IPS DF 6.9 (cell line): ENCODE measurements around the gene CCL20.

Source experiments
- DNase-seq: peaks from one replicate; pipeline ENCODE4 v3.0.0-alpha.2; 2013; ENCODE audit warnings: low read depth, low spot score
- H3K27ac ChIP-seq: one replicate; pipeline ENCODE4 v1.5.1; 2013; ENCODE audit warnings: low read length, control low read depth
- H3K27me3 ChIP-seq: 2 replicates; pipeline ENCODE4 v1.6.1; 2013; ENCODE audit warnings: mild to moderate bottlenecking, low read length; ENCODE audit not compliant: control insufficient read depth, insufficient read depth
- H3K36me3 ChIP-seq: 2 replicates; pipeline ENCODE4 v1.6.1; 2013; ENCODE audit warnings: low read length; ENCODE audit not compliant: control insufficient read depth, insufficient read depth
- H3K4me1 ChIP-seq: 2 replicates; pipeline ENCODE4 v1.6.1; 2013; ENCODE audit warnings: low read length; ENCODE audit not compliant: control insufficient read depth, insufficient read depth
- H3K4me3 ChIP-seq: 2 replicates; pipeline ENCODE4 v1.5.1; 2013; ENCODE audit warnings: mild to moderate bottlenecking, low read length
- H3K9me3 ChIP-seq: 2 replicates; pipeline ENCODE4 v1.6.1; 2013; ENCODE audit warnings: low read length, inconsistent platforms; ENCODE audit not compliant: control insufficient read depth, insufficient read depth
- WGBS: extraction: QIAGEN DNeasy Blood & Tissue Kit; methylation state at CpG from one replicate; pipeline ENCODE4 v1.1.7; 2013; ENCODE audit warnings: mixed read lengths, missing lambda C conversion rate; ENCODE audit not compliant: insufficient read length, insufficient coverage; 5-methylcytosine and 5-hydroxymethylcytosine counted together

CCL20 gene, protein sequence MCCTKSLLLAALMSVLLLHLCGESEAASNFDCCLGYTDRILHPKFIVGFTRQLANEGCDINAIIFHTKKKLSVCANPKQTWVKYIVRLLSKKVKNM

DNA sequence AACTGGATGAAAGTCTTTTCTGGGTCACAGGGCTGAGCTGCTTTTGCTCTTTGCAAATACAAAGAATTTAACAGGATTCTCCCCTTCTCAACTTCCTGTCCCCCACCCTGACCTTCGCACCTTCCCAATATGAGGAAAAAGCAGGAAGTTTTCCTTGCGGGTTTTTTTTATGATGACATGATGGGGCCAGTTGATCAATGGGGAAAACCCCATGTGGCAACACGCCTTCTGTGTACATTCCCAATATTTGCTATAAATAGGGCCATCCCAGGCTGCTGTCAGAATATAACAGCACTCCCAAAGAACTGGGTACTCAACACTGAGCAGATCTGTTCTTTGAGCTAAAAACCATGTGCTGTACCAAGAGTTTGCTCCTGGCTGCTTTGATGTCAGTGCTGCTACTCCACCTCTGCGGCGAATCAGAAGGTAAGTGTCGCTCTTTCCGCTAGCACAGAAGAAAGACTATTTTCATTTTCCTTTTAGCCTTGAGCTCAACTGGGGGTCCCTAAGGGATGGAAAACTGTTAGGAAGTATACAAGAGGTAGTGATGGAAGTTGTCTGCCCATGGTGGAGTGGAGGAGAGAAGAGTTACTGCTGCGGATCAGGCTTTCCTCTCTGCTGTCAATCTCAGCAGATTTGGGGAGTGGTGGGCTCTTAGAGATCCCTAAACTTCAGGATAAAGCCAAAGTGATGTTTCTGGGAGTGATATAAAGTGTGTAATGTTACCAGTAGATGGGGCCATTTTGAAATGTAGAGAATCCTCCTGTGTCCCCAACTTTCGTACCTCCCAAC, at the start of gene CCL20:
Gene CCL20 (plus strand): TSS at position 281 of the 792 bp plus-strand sequence. CDS start 70 bp downstream, at position 351.
- Histone ChIP-seq H3K27me3 (no peaks in the 10 kb centered on the region), H3K27ac (no peak within 1 kb of the TSS), H3K36me3 (no peaks in the 10 kb centered on the region), H3K9me3 (no peaks in the 10 kb centered on the region), H3K4me3 (no peak within 1 kb of the TSS), H3K4me1 (no peaks in the 10 kb centered on the region)
- WGBS = no CpG with 5 or more reads among the region's 9 CpGs
- DNase-seq = no peak

DNA sequence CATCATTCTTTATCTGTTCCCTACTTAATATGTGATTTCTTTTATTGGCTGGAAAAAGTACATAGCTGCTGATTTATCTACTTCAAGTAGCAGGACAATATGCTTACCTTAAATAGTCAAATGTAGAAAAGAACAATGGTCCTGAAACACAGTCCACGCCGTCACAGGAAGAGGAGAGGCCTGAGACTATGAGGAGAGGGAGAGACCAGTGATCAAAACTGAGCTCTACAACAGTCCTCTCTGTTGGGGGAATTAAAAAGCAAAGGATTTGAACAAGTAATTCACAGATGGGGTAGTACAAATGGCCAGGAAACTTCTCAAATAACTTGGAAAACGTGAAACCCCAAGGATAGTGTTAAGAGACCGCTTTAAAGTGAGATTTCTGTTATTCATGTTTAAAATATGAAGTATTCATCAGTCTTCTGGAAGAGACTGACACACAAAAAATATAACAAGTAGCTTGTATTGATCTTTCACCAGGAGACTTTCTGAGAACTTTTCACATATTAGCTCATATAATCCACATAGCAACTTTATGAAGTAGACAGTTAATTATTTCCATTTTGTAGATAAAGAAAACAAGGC, 47.8 kb upstream of the CCL20 start:
- WGBS = no CpG with 5 or more reads among the region's 4 CpGs
- no peak for DNase-seq
- Histone ChIP-seq H3K36me3 (no peaks in the 10 kb centered on the region), H3K27me3 (no peaks in the 10 kb centered on the region), H3K27ac (no peak overlapping the region), H3K9me3 (no peaks in the 10 kb centered on the region), H3K4me3 (no peak overlapping the region), H3K4me1 (no peaks in the 10 kb centered on the region)

DNA sequence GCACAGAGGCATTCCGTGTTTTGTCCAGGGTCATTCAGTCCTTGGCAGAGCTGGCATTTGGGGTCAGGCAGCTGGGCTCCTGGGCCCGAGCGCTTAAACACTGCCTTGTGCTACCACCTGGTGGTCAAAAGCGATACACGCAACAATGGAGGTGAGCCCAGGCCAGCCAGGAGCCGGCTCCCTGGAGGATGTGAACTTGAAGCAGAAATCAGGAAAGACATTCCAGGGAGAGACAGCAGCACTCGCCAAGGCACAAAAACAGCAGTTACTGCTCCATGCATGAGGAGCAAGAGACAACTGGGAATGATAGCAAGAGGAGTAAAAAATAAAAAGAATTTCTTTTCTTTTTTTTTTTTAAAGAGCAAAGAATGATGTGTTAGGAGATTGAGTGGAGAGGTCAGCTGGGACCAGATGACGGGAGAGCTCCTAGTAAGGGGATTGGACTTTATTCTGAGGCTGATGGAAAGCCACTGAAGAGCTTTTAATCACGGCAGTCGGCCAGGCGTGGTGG, 47.2 kb upstream of the CCL20 start:
- Histone ChIP-seq H3K36me3 (no peaks in the 10 kb centered on the region), H3K9me3 (no peaks in the 10 kb centered on the region), H3K4me3 (no peak overlapping the region), H3K4me1 (no peaks in the 10 kb centered on the region), H3K27me3 (no peaks in the 10 kb centered on the region), H3K27ac (no peak overlapping the region)
- no CpG with 5 or more reads among the region's 11 CpGs for WGBS
- DNase-seq = no peak

- DNase-seq = no peak
- no peak overlapping the region for H3K4me3 ChIP-seq
- H3K27ac ChIP-seq = no peak overlapping the region
- no peaks in the 10 kb centered on the region for H3K9me3 ChIP-seq
- peaks cover under 1% of the 10 kb centered on the region; the same call in 1 of the 2 replicates for H3K4me1 ChIP-seq
- WGBS = no CpG with 5 or more reads among the region's 22 CpGs
- H3K27me3 ChIP-seq = no peaks in the 10 kb centered on the region
- no peaks in the 10 kb centered on the region for H3K36me3 ChIP-seq
Observed at GRCh38 chr2:227767830-227768229, 45.8 kb upstream of the CCL20 start.

DNA sequence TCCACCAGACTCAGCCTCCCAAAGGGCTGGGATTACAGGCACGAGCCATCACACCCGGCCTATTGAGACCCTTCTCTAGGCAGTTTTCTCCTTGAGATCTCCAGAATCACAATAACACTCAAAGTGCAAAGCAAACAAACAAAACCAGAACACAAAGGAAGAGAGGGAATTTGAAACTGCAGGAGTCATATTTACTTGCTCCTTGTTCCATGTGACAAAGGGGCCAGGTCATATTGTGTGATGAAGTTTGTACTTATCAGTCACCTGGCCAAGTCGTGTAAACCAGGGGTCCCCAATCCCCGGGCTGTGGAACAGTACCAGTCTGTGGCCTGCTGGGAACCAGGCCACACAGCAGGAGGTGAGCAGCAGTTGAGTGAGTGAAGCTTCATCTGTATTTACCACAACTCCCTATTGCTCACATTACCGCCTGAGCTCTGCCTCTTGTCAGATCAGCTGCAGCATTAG, 41.4 kb upstream of the CCL20 start:
- no peak for DNase-seq

DNA sequence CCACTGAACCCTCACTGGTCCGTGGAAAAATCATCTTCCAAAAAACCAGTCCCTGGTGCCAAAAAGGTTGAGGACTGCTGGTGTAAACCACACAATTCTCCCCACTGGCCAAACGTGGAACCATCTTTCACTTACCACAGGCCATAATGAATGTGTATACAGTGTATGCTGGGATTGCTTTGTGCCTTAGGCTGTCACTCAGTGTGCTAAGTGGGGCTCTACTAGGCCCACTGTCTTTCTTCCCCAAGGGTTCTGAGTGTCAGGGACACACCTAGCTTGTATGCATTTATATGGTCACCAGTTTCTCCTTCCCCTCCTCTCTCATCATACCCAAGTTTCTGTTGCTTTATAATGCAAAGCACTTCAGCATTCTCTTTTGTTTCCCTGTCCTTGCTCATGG, 40.7 kb upstream of the CCL20 start:
- Histone ChIP-seq H3K36me3 (no peaks in the 10 kb centered on the region), H3K4me1 (peaks cover 4% of the 10 kb centered on the region), H3K27ac (no peak overlapping the region), H3K27me3 (no peaks in the 10 kb centered on the region), H3K9me3 (no peaks in the 10 kb centered on the region), H3K4me3 (no peak overlapping the region)
- no CpG with 5 or more reads among the region's 2 CpGs for WGBS
- DNase-seq = no peak

More for the DNA sequence above, 41.4 kb upstream of the CCL20 start:
- Histone ChIP-seq H3K27me3 (no peaks in the 10 kb centered on the region), H3K36me3 (no peaks in the 10 kb centered on the region), H3K27ac (no peak overlapping the region), H3K9me3 (no peaks in the 10 kb centered on the region), H3K4me3 (no peak overlapping the region), H3K4me1 (peaks cover 4% of the 10 kb centered on the region)
- WGBS = no CpG with 5 or more reads among the region's 5 CpGs

GRCh38 chr2:227774011-227774624, 39.5 kb upstream of the CCL20 start:
- Histone ChIP-seq H3K9me3 (no peaks in the 10 kb centered on the region), H3K4me3 (no peak overlapping the region), H3K4me1 (peaks cover 4% of the 10 kb centered on the region), H3K36me3 (no peaks in the 10 kb centered on the region), H3K27me3 (no peaks in the 10 kb centered on the region), H3K27ac (no peak overlapping the region)
- DNase-seq = no peak
- no CpG with 5 or more reads among the region's 15 CpGs for WGBS

GRCh38 chr2:227774895-227775842, 38.5 kb upstream of the CCL20 start:
- whole genome bisulfite sequencing = 100% methylated on average over 1 of the region's 6 CpGs
- Histone ChIP-seq H3K27ac (no peak overlapping the region), H3K4me3 (no peak overlapping the region), H3K4me1 (peaks cover 4% of the 10 kb centered on the region), H3K36me3 (no peaks in the 10 kb centered on the region), H3K9me3 (no peaks in the 10 kb centered on the region), H3K27me3 (no peaks in the 10 kb centered on the region)
- no peak for DNase-seq

- Histone ChIP-seq H3K27me3 (no peaks in the 10 kb centered on the region), H3K9me3 (no peaks in the 10 kb centered on the region), H3K4me3 (no peak overlapping the region), H3K36me3 (no peaks in the 10 kb centered on the region), H3K27ac (no peak overlapping the region), H3K4me1 (no peaks in the 10 kb centered on the region)
- no peak for DNase-seq
- no CpG with 5 or more reads among the region's 14 CpGs for WGBS
Observed at GRCh38 chr2:227780981-227781615, 32.5 kb upstream of the CCL20 start.
